ENCODE results near the gene RAB10.

The RAB10 gene

DNA sequence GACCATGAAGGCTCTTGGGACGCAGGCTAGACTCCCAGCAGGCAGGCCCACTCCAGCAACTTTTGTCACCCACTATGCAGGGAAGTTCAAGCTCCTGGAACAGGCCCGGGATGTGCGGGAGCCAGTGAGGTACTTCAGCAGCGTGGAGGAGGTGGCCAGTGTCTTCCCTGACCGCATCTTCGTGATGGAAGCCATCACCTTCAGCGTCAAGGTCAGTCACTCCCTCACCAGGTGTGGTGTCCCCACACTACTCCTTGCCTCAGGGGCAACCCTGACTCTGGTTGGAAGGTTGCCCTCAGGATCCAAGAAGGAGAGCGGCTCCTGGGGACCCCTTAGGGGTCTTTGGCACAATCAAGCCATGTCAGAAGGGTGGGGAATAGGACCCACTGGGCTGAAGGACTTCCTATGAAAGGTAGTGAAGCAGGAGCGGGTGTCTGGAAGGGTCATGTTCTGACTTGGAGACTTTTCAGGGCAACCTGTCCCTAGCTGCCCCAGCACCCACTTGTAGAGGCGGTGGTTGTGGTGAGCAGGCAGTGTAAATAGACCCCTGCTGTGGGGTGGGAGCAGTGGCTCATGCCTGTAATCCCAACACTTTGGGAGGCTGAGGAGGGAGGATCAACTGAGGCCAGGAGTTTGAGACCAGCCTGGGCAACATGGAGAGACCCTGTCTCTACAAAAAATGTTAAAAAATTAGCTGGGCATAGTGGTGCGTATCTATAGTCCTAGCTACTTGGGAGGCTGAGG, 149.2 kb downstream of the RAB10 start:
- no peak overlapping the region for H3K4me2 ChIP-seq (ENCODE audit: low read length)
- H3K9ac ChIP-seq (ENCODE audit: low read length): no peak overlapping the region
- H3K27me3 ChIP-seq (ENCODE audit: low read depth, low read length): no peaks in the 10 kb centered on the region
- no peak overlapping the region for H3K4me3 ChIP-seq (ENCODE audit: low read length)
- no peak overlapping the region for H3K27ac ChIP-seq (ENCODE audit: low read length)
- no peaks in the 10 kb centered on the region for H3K36me3 ChIP-seq (replicated peaks; ENCODE audit: low read depth, low read length)
- H2AFZ ChIP-seq (ENCODE audit: low read depth, low read length): no peak overlapping the region
- TF ChIP-seq, protein P1, sequence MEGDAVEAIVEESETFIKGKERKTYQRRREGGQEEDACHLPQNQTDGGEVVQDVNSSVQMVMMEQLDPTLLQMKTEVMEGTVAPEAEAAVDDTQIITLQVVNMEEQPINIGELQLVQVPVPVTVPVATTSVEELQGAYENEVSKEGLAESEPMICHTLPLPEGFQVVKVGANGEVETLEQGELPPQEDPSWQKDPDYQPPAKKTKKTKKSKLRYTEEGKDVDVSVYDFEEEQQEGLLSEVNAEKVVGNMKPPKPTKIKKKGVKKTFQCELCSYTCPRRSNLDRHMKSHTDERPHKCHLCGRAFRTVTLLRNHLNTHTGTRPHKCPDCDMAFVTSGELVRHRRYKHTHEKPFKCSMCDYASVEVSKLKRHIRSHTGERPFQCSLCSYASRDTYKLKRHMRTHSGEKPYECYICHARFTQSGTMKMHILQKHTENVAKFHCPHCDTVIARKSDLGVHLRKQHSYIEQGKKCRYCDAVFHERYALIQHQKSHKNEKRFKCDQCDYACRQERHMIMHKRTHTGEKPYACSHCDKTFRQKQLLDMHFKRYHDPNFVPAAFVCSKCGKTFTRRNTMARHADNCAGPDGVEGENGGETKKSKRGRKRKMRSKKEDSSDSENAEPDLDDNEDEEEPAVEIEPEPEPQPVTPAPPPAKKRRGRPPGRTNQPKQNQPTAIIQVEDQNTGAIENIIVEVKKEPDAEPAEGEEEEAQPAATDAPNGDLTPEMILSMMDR (IDR thresholded peaks at IDR 0.05; ENCODE audit: low read depth, low read length): no peak
- no peak for TF ChIP-seq EZH2phosphoT487 (IDR thresholded peaks at IDR 0.05; ENCODE audit: low read depth)
- H3K4me1 ChIP-seq (ENCODE audit: low read length): peaks cover 6% of the 10 kb centered on the region
- H3K9me3 ChIP-seq (ENCODE audit: insufficient read depth, low read length): no peaks in the 10 kb centered on the region
- no peaks in the 10 kb centered on the region for H4K20me1 ChIP-seq (ENCODE audit: insufficient read depth, low read length)
- no peaks in the 10 kb centered on the region for H3K79me2 ChIP-seq (ENCODE audit: low read length)

DNA sequence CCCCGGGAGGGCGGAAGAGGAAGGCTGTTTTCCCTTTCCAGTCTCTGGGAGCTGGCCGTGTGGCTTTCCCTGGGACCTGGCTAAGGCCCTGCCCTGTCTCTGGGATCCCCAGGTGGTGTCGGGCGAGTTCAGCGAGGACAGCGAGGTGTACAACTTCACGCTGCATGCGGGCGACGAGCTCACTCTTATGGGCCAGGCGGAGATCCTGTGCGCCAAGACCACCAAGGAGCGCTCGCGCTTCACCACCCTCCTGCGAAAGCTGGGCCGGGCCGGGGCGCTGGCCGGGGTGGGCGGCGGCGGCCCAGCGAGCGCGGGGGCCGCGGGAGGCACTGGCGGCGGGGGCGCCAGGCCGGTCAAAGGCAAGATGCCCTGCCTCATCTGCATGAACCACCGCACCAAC, 150.2 kb downstream of the RAB10 start:
- Histone ChIP-seq H3K79me2 (ENCODE audit: low read length) (no peaks in the 10 kb centered on the region), H3K4me1 (ENCODE audit: low read length) (peaks cover 5% of the 10 kb centered on the region), H3K27ac (ENCODE audit: low read length) (no peak overlapping the region), H3K9me3 (ENCODE audit: insufficient read depth, low read length) (no peaks in the 10 kb centered on the region), H3K4me2 (ENCODE audit: low read length) (no peak overlapping the region), H2AFZ (ENCODE audit: low read depth, low read length) (no peak overlapping the region), H3K36me3 (replicated peaks; ENCODE audit: low read depth, low read length) (no peaks in the 10 kb centered on the region), H3K27me3 (ENCODE audit: low read depth, low read length) (no peaks in the 10 kb centered on the region), H3K9ac (ENCODE audit: low read length) (no peak overlapping the region), H4K20me1 (ENCODE audit: insufficient read depth, low read length) (no peaks in the 10 kb centered on the region), H3K4me3 (ENCODE audit: low read length) (no peak overlapping the region)
- TF ChIP-seq, protein P1 (IDR thresholded peaks at IDR 0.05; ENCODE audit: low read depth, low read length): no peak
- no peak for TF ChIP-seq EZH2phosphoT487 (IDR thresholded peaks at IDR 0.05; ENCODE audit: low read depth)

DNA sequence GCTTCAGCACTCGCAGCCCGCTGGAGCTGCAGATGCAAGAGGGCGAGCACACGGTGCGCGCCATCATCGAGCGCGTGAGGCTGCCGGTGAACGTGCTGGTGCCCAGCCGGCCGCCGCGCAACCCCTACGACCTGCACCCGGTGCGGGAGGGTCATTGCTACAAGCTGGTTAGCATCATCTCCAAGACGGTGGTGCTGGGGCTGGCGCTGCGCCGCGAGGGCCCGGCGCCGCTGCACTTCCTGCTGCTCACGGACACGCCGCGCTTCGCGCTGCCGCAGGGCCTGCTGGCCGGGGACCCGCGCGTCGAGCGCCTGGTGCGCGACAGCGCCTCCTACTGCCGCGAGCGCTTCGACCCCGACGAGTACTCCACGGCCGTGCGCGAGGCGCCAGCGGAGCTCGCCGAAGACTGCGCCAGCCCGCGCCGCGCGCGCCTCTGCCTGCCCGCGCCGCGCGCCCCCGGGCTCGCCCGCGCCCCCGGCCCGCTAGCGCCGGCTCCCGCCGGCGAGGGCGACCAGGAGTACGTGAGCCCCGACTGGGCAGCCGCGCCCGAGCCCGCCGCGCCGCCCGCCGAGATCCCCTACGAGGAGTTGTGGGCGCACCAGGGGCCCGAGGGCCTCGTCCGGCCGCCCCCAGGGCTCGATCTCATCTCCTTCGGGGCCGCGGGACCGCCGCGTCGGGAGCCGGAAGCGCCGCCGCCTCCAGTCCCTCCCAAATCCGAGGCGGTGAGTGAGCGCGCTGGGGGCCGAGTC, 150.8 kb downstream of the RAB10 start:
- Histone ChIP-seq H3K27ac (ENCODE audit: low read length) (no peak overlapping the region), H4K20me1 (ENCODE audit: insufficient read depth, low read length) (no peaks in the 10 kb centered on the region), H3K4me1 (ENCODE audit: low read length) (no peaks in the 10 kb centered on the region), H3K36me3 (replicated peaks; ENCODE audit: low read depth, low read length) (peaks cover 3% of the 10 kb centered on the region), H3K9me3 (ENCODE audit: insufficient read depth, low read length) (no peaks in the 10 kb centered on the region), H3K4me2 (ENCODE audit: low read length) (no peak overlapping the region), H3K9ac (ENCODE audit: low read length) (no peak overlapping the region), H2AFZ (ENCODE audit: low read depth, low read length) (no peak overlapping the region), H3K27me3 (ENCODE audit: low read depth, low read length) (no peaks in the 10 kb centered on the region), H3K4me3 (ENCODE audit: low read length) (no peak overlapping the region), H3K79me2 (ENCODE audit: low read length) (no peaks in the 10 kb centered on the region)
- TF ChIP-seq, protein P1 (IDR thresholded peaks at IDR 0.05; ENCODE audit: low read depth, low read length): no peak
- TF ChIP-seq EZH2phosphoT487 (IDR thresholded peaks at IDR 0.05; ENCODE audit: low read depth): no peak

DNA sequence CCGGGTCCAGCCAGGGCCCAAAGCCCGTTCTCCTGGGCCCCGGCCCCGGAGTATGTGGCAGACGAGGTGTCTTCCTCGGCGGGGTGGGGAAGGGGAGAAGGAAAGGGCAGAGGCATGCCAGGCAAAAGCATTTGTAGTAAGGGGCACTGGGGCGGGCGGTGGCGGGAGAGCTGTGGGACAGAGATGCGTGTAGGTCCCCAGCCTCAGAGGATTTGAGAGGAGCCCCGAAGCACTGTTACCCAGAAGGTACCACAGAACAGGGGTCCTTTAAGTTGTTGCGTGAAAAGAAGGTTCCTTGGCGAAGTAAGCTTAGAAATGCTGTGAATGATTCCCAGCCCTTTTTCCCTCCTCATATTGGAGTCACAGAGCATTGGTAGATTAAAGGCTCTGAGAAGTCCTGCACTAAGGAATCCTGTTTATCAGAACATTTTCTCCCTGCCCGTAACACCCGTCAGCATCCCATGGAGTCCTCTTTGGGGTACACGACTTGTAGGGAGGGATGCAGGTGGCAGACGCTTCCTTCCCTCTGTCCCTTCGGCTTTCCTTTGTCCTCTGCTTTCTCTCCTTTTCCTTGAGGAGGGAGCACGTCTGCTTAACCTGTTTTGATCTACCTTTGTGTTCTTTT, 151.5 kb downstream of the RAB10 start:
- Histone ChIP-seq H3K9me3 (ENCODE audit: insufficient read depth, low read length) (no peaks in the 10 kb centered on the region), H2AFZ (ENCODE audit: low read depth, low read length) (no peak overlapping the region), H4K20me1 (ENCODE audit: insufficient read depth, low read length) (no peaks in the 10 kb centered on the region), H3K4me2 (ENCODE audit: low read length) (no peak overlapping the region), H3K36me3 (replicated peaks; ENCODE audit: low read depth, low read length) (peaks cover 3% of the 10 kb centered on the region), H3K9ac (ENCODE audit: low read length) (no peak overlapping the region), H3K27me3 (ENCODE audit: low read depth, low read length) (no peaks in the 10 kb centered on the region), H3K79me2 (ENCODE audit: low read length) (no peaks in the 10 kb centered on the region), H3K27ac (ENCODE audit: low read length) (no peak overlapping the region), H3K4me3 (ENCODE audit: low read length) (no peak overlapping the region), H3K4me1 (ENCODE audit: low read length) (no peaks in the 10 kb centered on the region)
- TF ChIP-seq EZH2phosphoT487 (IDR thresholded peaks at IDR 0.05; ENCODE audit: low read depth): no peak
- TF ChIP-seq, protein P1 (IDR thresholded peaks at IDR 0.05; ENCODE audit: low read depth, low read length): no peak
